HEK293 (cell line): ENCODE results near the gene KLHDC7A.

Experiments used
- CTCF ChIA-PET: fragments of 350-600 bp; formaldehyde crosslinking; extraction: SDS; loops from one replicate; lab custom pipeline; 2021; ENCODE audit warnings: antibody characterized with exemption; lab: Yijun Ruan, JAX
- POLR2A ChIA-PET: fragments of 300-600 bp; formaldehyde crosslinking; extraction: SDS; loops from one replicate; lab custom pipeline; 2020; ENCODE audit warnings: antibody characterized with exemption, inconsistent platforms; lab: Yijun Ruan, JAX
- H3K27ac ChIP-seq: fragments of 200-500 bp; sonication (Bioruptor generic); 2 replicates; pipeline ENCODE4 v1.5.1; 2014; ENCODE audit warnings: low read depth, low read length, control low read depth, inconsistent platforms; ENCODE audit errors: extremely low read depth
- H3K36me3 ChIP-seq, 2 experiments: fragments of 200-500 bp in 1 of 2; sonication (Bioruptor generic) in 1 of 2; 1 replicate in 1 of 2; 2 replicates in 1 of 2; pipeline ENCODE4 v1.5.1; 2014 to 2017; ENCODE audit warnings: inconsistent platforms in 2 of 2, low read length in 2 of 2; ENCODE audit not compliant: control insufficient read depth in 2 of 2, insufficient read depth in 1 of 2
- H3K4me1 ChIP-seq: fragments of 200-500 bp; sonication (Bioruptor generic); 2 replicates; pipeline ENCODE4 v1.5.1; 2014; ENCODE audit warnings: mild to moderate bottlenecking, low read length, inconsistent platforms; ENCODE audit not compliant: control insufficient read depth, insufficient read depth
- H3K4me3 ChIP-seq: 2 replicates; pipeline ENCODE4 v1.5.1; 2011; ENCODE audit warnings: low read depth, mild to moderate bottlenecking, control low read depth, low read length, moderate library complexity
- H3K9me3 ChIP-seq: fragments of 200-500 bp; sonication (Bioruptor generic); 2 replicates; pipeline ENCODE4 v1.5.1; 2014; ENCODE audit warnings: low read depth, low read length, inconsistent platforms; ENCODE audit not compliant: control insufficient read depth, insufficient read depth
- MEIS1 ChIP-seq: sonication (generic); formaldehyde crosslinking; IDR thresholded peaks from 2 replicates; pipeline ENCODE4 v1.8.1; 2022; ENCODE audit warnings: missing genetic modification reagents, mild to moderate bottlenecking, borderline replicate concordance
- REPIN1 ChIP-seq: fragments of 450-650 bp; formaldehyde crosslinking; IDR thresholded peaks from 2 replicates; pipeline ENCODE4 v1.5.1; 2017; ENCODE audit warnings: missing biosample characterization, missing genetic modification characterization, low read depth
- SP3 ChIP-seq: fragments of 450-650 bp; formaldehyde crosslinking; IDR thresholded peaks from 2 replicates; pipeline ENCODE4 v1.5.1; 2016; ENCODE audit warnings: missing biosample characterization, missing genetic modification characterization
- ZBTB21 ChIP-seq: fragments of 450-650 bp; formaldehyde crosslinking; IDR thresholded peaks from 2 replicates; pipeline ENCODE4 v1.5.1; 2017; ENCODE audit warnings: missing biosample characterization, missing genetic modification characterization
- ZNF169 ChIP-seq: fragments of 450-650 bp; formaldehyde crosslinking; IDR thresholded peaks from 2 replicates; pipeline ENCODE4 v1.5.1; 2016; ENCODE audit warnings: missing biosample characterization, missing genetic modification characterization
- ZNF23 ChIP-seq: fragments of 450-650 bp; formaldehyde crosslinking; IDR thresholded peaks from 2 replicates; pipeline ENCODE4 v1.5.1; 2016; ENCODE audit warnings: missing biosample characterization, missing genetic modification characterization, borderline replicate concordance
- ZNF341 ChIP-seq: fragments of 450-650 bp; formaldehyde crosslinking; IDR thresholded peaks from 2 replicates; pipeline ENCODE4; 2016; ENCODE audit warnings: low read depth, missing biosample characterization, missing genetic modification characterization
- ZNF404 ChIP-seq: fragments of 450-650 bp; formaldehyde crosslinking; IDR thresholded peaks from 2 replicates; pipeline ENCODE4 v1.5.1; 2017; ENCODE audit warnings: missing biosample characterization, missing genetic modification characterization
- ZNF510 ChIP-seq: fragments of 450-650 bp; formaldehyde crosslinking; IDR thresholded peaks from 2 replicates; pipeline ENCODE4 v1.5.1; 2018; ENCODE audit warnings: mild to moderate bottlenecking, missing genetic modification characterization, missing biosample characterization; ENCODE audit not compliant: insufficient replicate concordance
- ZNF558 ChIP-seq: fragments of 450-650 bp; formaldehyde crosslinking; IDR thresholded peaks from 2 replicates; pipeline ENCODE4 v1.5.1; 2016; ENCODE audit warnings: missing biosample characterization, missing genetic modification characterization
- ZNF664 ChIP-seq: fragments of 450-650 bp; formaldehyde crosslinking; IDR thresholded peaks from 2 replicates; pipeline ENCODE4 v1.5.1; 2016; ENCODE audit warnings: missing biosample characterization, missing genetic modification characterization
- ZNF747 ChIP-seq: fragments of 450-650 bp; formaldehyde crosslinking; IDR thresholded peaks from 2 replicates; pipeline ENCODE4 v1.5.1; 2016; ENCODE audit warnings: missing biosample characterization, missing genetic modification characterization
- TF ChIP-seq, protein P1 (sequence below): fragments of 450-650 bp; formaldehyde crosslinking; IDR thresholded peaks from 2 replicates; pipeline ENCODE4 v1.5.1; 2016; ENCODE audit warnings: missing biosample characterization, missing genetic modification characterization
- TF ChIP-seq, protein P2 (sequence below): fragments of 450-650 bp; formaldehyde crosslinking; IDR thresholded peaks from 2 replicates; pipeline ENCODE4 v1.5.1; 2017; ENCODE audit warnings: missing biosample characterization, missing genetic modification characterization
- TF ChIP-seq, protein P3 (sequence below): sonication (generic); formaldehyde crosslinking; IDR thresholded peaks from 2 replicates; pipeline ENCODE4 v1.8.1; 2022; ENCODE audit warnings: mild to moderate bottlenecking, moderate library complexity, missing genetic modification reagents

The KLHDC7A gene

GRCh38 chr1:18531503-18531845, 50.7 kb downstream of the KLHDC7A start:
- ChIA-PET POLR2A (no interaction called here), CTCF (interaction anchor here (1.3 to 2.2 kb wide), 3 partner anchors 44 to 608 kb away, joined by 3 to 11 read pairs (median 6); no protein-coding TSS in a partner anchor)
- TF ChIP-seq MEIS1 (CRISPR knock-in tag) (no peak), ZNF664 (tag by site-specific recombination) (no peak)
- TF ChIP-seq, protein P1, sequence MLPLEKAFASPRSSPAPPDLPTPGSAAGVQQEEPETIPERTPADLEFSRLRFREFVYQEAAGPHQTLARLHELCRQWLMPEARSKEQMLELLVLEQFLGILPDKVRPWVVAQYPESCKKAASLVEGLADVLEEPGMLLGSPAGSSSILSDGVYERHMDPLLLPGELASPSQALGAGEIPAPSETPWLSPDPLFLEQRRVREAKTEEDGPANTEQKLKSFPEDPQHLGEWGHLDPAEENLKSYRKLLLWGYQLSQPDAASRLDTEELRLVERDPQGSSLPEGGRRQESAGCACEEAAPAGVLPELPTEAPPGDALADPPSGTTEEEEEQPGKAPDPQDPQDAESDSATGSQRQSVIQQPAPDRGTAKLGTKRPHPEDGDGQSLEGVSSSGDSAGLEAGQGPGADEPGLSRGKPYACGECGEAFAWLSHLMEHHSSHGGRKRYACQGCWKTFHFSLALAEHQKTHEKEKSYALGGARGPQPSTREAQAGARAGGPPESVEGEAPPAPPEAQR (tag by site-specific recombination) = no peak
- TF ChIP-seq, protein P2, sequence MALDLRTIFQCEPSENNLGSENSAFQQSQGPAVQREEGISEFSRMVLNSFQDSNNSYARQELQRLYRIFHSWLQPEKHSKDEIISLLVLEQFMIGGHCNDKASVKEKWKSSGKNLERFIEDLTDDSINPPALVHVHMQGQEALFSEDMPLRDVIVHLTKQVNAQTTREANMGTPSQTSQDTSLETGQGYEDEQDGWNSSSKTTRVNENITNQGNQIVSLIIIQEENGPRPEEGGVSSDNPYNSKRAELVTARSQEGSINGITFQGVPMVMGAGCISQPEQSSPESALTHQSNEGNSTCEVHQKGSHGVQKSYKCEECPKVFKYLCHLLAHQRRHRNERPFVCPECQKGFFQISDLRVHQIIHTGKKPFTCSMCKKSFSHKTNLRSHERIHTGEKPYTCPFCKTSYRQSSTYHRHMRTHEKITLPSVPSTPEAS = no peak
- Histone ChIP-seq H3K27ac (no peak overlapping the region), H3K9me3 (no peaks in the 10 kb centered on the region), H3K4me1 (no peaks in the 10 kb centered on the region), H3K36me3 (no peaks in the 10 kb centered on the region), H3K4me3 (no peak overlapping the region)

GRCh38 chr1:18532390-18533170, 51.9 kb downstream of the KLHDC7A start:
- H3K4me3 ChIP-seq = no peak overlapping the region
- ChIA-PET CTCF (interaction anchor here (0.8 to 2.2 kb wide), 4 partner anchors 16 to 609 kb away, joined by 3 to 11 read pairs (median 4); no protein-coding TSS in a partner anchor), POLR2A (no interaction called here)
- no peak overlapping the region for H3K27ac ChIP-seq
- H3K4me1 ChIP-seq = no peaks in the 10 kb centered on the region
- TF ChIP-seq ZNF747 (tag by site-specific recombination) (no peak), REPIN1 (tag by site-specific recombination) (no peak), ZBTB21 (tag by site-specific recombination) (no peak), SP3 (tag by site-specific recombination) (no peak), ZNF341 (tag by site-specific recombination) (no peak), ZNF169 (no peak), ZNF404 (tag by site-specific recombination) (no peak), ZNF510 (tag by site-specific recombination) (no peak), ZNF23 (tag by site-specific recombination) (no peak)
- no peaks in the 10 kb centered on the region for H3K36me3 ChIP-seq
- H3K9me3 ChIP-seq = no peaks in the 10 kb centered on the region

- POLR2A ChIA-PET = no interaction called here
- H3K27ac ChIP-seq = no peak overlapping the region
- CTCF ChIA-PET = interaction anchor here (0.6 to 2.2 kb wide), 2 partner anchors 42 to 613 kb away, joined by 3 to 11 read pairs; no protein-coding TSS in a partner anchor
- no peaks in the 10 kb centered on the region for H3K9me3 ChIP-seq
- TF ChIP-seq, protein P3, sequence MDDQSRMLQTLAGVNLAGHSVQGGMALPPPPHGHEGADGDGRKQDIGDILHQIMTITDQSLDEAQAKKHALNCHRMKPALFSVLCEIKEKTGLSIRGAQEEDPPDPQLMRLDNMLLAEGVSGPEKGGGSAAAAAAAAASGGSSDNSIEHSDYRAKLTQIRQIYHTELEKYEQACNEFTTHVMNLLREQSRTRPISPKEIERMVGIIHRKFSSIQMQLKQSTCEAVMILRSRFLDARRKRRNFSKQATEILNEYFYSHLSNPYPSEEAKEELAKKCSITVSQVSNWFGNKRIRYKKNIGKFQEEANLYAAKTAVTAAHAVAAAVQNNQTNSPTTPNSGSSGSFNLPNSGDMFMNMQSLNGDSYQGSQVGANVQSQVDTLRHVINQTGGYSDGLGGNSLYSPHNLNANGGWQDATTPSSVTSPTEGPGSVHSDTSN (CRISPR knock-in tag) = no peak
- no peak for TF ChIP-seq ZNF558
- H3K36me3 ChIP-seq = no peaks in the 10 kb centered on the region
- no peaks in the 10 kb centered on the region for H3K4me1 ChIP-seq
- H3K4me3 ChIP-seq = no peak overlapping the region
Observed at GRCh38 chr1:18533259-18533658, 52.5 kb downstream of the KLHDC7A start.
